Activated naive CD4-positive, alpha-beta T cell treated with anti-CD3 and anti-CD28 coated beads, Interleukin-2, amount 50 U/mL, for 24 hours (primary cell): ENCODE data around the gene STARD4.
A peak's percentile ranks its signal among the peaks of the same experiment; 100 is the strongest.

Experiments
- H3K27ac Mint-ChIP-seq: one replicate; pipeline ENCODE4 v1.8.0; 2021; ENCODE audit warnings: mild to moderate bottlenecking, mixed read lengths
- H3K27me3 Mint-ChIP-seq: one replicate; pipeline ENCODE4 v1.8.0; 2021; ENCODE audit warnings: mixed read lengths
- H3K36me3 Mint-ChIP-seq: one replicate; pipeline ENCODE4 v1.8.0; 2021; ENCODE audit warnings: mixed read lengths
- H3K4me1 Mint-ChIP-seq: one replicate; pipeline ENCODE4 v1.8.0; 2021; ENCODE audit warnings: mixed read lengths
- H3K4me3 Mint-ChIP-seq: one replicate; pipeline ENCODE4 v1.8.0; 2021; ENCODE audit warnings: mild to moderate bottlenecking, mixed read lengths
- H3K9me3 Mint-ChIP-seq: one replicate; pipeline ENCODE4 v1.8.0; 2021; ENCODE audit warnings: mixed read lengths

STARD4 gene, protein sequence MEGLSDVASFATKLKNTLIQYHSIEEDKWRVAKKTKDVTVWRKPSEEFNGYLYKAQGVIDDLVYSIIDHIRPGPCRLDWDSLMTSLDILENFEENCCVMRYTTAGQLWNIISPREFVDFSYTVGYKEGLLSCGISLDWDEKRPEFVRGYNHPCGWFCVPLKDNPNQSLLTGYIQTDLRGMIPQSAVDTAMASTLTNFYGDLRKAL

DNA sequence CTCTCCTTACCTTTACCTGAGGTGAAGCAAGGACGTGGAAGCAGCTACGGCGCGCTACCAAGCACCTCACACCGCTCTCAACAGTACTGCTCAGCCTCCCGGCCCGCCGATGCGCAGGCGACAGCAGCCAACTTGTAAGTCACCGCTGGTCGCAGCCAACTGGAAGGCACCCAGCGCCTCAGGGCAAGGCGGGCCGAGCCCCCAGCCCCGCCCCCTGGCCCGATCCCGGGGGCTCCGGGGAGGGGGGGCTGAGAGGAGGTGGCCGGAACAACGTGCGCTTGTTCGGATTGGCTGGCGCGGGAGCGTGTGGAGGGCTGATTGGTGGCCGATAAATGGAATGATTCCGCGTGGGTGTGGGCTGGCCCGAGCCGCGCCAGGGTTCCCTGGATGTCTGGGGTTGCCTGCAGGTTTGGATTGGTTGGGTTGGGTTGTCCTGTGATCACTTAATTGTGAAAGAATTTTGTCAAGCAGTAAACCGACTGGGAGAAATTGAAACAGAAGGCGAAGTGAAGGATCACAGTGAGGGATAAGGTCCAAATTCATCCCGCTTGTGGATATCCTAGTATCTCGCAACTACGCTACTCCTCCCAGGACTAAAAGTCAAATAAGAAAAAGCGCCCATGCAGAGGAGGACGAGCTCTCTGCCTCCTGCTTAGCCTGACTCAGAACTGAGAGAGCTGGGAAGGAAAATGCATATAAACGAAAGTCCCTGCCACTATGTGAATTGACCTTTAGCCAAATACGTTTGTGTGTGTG, at the start of gene STARD4:
Gene STARD4, minus strand, starts transcription at position 161 of the 756 bp plus-strand sequence. CDS start 5,102 bp downstream, outside the sequence.
- no peaks in the 10 kb centered on the region for H3K9me3 Mint-ChIP-seq
- H3K4me1 Mint-ChIP-seq, result peaks cover 63% of the 10 kb centered on the region
- H3K36me3 Mint-ChIP-seq, result no peaks in the 10 kb centered on the region
- H3K27me3 Mint-ChIP-seq, result no peaks in the 10 kb centered on the region
- H3K4me3 Mint-ChIP-seq, result peak within 1 kb of the TSS; percentile 95
- peak within 1 kb of the TSS; percentile 97 for H3K27ac Mint-ChIP-seq

DNA sequence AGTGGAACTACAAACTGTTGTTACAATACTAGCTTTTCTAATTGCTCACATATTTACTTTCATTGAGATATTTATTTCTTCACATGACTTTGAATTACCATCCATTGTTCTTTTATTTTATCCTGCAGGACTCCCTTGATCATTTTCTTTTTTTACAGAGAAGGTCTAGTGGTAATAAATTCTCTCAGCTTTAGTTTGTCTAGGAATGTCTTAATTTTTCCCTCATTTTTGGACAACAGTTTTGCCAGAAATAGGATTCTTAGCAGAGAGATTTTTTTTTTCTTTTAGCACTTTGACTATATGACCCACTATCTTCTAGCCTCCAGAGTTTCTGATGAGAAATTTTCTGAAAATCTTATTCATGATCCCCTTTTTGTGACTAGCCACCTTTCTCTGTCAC, 47.3 kb upstream of the STARD4 start:
- H3K27ac Mint-ChIP-seq, result no peak overlapping the region
- H3K4me1 Mint-ChIP-seq, result no peaks in the 10 kb centered on the region
- H3K9me3 Mint-ChIP-seq, result peaks cover 14% of the 10 kb centered on the region
- H3K4me3 Mint-ChIP-seq, result no peak overlapping the region
- peaks cover 9% of the 10 kb centered on the region for H3K36me3 Mint-ChIP-seq
- H3K27me3 Mint-ChIP-seq, result peaks cover 9% of the 10 kb centered on the region

DNA sequence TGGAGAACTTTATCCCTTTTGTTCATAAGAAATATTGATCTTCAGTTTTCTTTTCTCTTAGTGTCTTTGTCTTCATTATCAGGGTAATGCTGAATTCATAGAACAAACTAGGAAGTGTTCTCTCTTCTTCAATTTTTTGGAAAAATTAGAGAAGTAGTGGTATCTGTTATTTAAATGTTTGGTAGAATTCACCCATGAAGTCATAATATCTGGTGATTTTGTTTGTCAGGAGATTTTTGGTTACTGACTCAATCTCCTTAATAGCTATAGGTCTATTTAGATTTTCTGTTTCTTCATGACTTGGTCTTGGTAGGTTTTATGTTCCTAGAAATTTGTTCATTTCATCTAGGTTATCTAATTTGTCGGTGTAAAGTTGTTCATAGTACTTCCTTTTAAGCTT, 45.4 kb upstream of the STARD4 start:
- Mint-ChIP-seq H3K27me3 (peaks cover 9% of the 10 kb centered on the region), H3K4me3 (no peak overlapping the region), H3K36me3 (peaks cover 9% of the 10 kb centered on the region), H3K27ac (no peak overlapping the region), H3K4me1 (peaks cover 7% of the 10 kb centered on the region), H3K9me3 (peaks cover 14% of the 10 kb centered on the region)

DNA sequence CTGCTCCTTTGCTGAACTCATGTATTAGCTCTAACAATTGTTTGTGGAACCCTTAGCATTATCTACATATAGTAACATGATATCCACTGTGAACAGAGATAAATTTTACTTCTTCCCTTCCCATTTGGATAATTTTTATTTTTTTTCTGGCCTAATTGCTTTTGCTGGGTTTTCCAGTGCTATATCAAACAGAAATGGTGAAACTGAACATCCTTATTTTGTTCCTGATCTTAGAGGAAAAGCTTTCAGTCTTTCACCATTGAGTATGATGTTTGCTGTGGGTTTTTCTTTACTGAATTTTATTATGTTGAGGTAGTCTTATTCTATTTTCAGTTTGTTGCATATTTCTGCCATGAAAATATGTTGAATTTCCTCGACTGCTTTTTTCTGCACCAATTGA, 44.8 kb upstream of the STARD4 start:
- Mint-ChIP-seq H3K4me1 (peaks cover 13% of the 10 kb centered on the region), H3K27ac (no peak overlapping the region), H3K36me3 (peaks cover 9% of the 10 kb centered on the region), H3K9me3 (peaks cover 14% of the 10 kb centered on the region), H3K4me3 (no peak overlapping the region), H3K27me3 (peaks cover 7% of the 10 kb centered on the region)

GRCh38 chr5:111556501-111556900, 44.2 kb upstream of the STARD4 start:
- H3K27ac Mint-ChIP-seq, result no peak overlapping the region
- H3K9me3 Mint-ChIP-seq, result peaks cover 14% of the 10 kb centered on the region
- no peak overlapping the region for H3K4me3 Mint-ChIP-seq
- peaks cover 7% of the 10 kb centered on the region for H3K27me3 Mint-ChIP-seq
- H3K36me3 Mint-ChIP-seq, result peaks cover 9% of the 10 kb centered on the region
- peaks cover 19% of the 10 kb centered on the region for H3K4me1 Mint-ChIP-seq

GRCh38 chr5:111555760-111556159, 43.4 kb upstream of the STARD4 start:
- no peak overlapping the region for H3K27ac Mint-ChIP-seq
- no peak overlapping the region for H3K4me3 Mint-ChIP-seq

DNA sequence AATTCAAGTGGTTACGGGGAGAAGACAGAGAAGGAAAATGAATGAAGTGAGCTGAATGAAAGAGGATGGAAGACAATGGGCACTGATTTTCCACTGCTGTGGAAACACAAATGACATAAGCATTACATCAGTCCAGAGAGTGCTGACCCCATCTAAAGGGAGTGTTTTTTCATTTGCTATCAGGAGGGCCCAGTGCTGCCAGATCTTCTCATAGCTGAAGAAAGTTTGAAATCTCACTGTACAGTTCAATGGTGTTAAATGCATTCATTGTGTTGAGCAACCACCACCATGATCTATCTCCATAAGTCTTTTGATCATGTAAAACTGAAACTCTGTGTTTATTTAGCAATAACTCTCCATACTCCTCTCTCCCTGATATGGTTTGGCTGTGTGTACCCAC, 41.5 kb upstream of the STARD4 start:
- H3K36me3 Mint-ChIP-seq, result peaks cover 1% of the 10 kb centered on the region
- H3K4me3 Mint-ChIP-seq, result no peak overlapping the region
- no peaks in the 10 kb centered on the region for H3K9me3 Mint-ChIP-seq
- no peak overlapping the region for H3K27ac Mint-ChIP-seq
- H3K4me1 Mint-ChIP-seq, result peaks cover 34% of the 10 kb centered on the region
- no peaks in the 10 kb centered on the region for H3K27me3 Mint-ChIP-seq

More at GRCh38 chr5:111555760-111556159, 43.4 kb upstream of the STARD4 start:
- Mint-ChIP-seq H3K4me1 (peaks cover 26% of the 10 kb centered on the region), H3K27me3 (peaks cover 7% of the 10 kb centered on the region), H3K9me3 (peaks cover 14% of the 10 kb centered on the region), H3K36me3 (peaks cover 9% of the 10 kb centered on the region)

GRCh38 chr5:111552896-111553295, 40.6 kb upstream of the STARD4 start:
- peaks cover 34% of the 10 kb centered on the region for H3K4me1 Mint-ChIP-seq
- no peaks in the 10 kb centered on the region for H3K27me3 Mint-ChIP-seq
- no peaks in the 10 kb centered on the region for H3K9me3 Mint-ChIP-seq
- peaks cover 1% of the 10 kb centered on the region for H3K36me3 Mint-ChIP-seq
- H3K27ac Mint-ChIP-seq, result no peak overlapping the region
- no peak overlapping the region for H3K4me3 Mint-ChIP-seq

- no peak overlapping the region for H3K27ac Mint-ChIP-seq
- H3K4me1 Mint-ChIP-seq, result peaks cover 34% of the 10 kb centered on the region
- no peak overlapping the region for H3K4me3 Mint-ChIP-seq
- H3K36me3 Mint-ChIP-seq, result peaks cover 1% of the 10 kb centered on the region
- H3K27me3 Mint-ChIP-seq, result no peaks in the 10 kb centered on the region
- no peaks in the 10 kb centered on the region for H3K9me3 Mint-ChIP-seq
Observed at GRCh38 chr5:111552492-111552891, 40.2 kb upstream of the STARD4 start.

GRCh38 chr5:111551569-111552275, 39.4 kb upstream of the STARD4 start:
- Mint-ChIP-seq H3K4me3 (peak overlapping the region; percentile 32), H3K9me3 (no peaks in the 10 kb centered on the region), H3K36me3 (peaks cover 1% of the 10 kb centered on the region), H3K27me3 (no peaks in the 10 kb centered on the region), H3K4me1 (peaks cover 34% of the 10 kb centered on the region), H3K27ac (peak overlapping the region; percentile 71)

DNA sequence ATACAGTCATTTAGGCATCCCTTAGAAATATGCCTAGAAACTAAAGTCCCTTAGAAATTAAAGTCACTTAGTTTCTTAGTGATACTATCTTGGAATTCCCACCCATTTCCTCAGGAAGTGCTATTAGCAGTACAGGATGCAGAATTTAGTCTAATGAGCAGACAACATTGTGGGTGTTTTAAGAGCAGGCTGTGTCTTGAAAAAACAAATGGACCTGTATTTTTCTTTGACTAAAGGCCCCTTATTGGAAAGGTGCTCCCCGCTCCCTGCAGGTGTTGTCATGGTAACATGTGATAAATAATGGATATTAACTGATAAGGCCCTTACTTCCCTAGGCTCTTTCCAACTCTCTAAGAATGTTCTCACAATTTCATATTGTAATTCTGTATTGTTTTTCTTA, 38.8 kb upstream of the STARD4 start:
- Mint-ChIP-seq H3K4me1 (peaks cover 34% of the 10 kb centered on the region), H3K4me3 (peak overlapping the region; percentile 32), H3K36me3 (no peaks in the 10 kb centered on the region), H3K27ac (peak overlapping the region; percentile 71), H3K9me3 (no peaks in the 10 kb centered on the region), H3K27me3 (no peaks in the 10 kb centered on the region)

DNA sequence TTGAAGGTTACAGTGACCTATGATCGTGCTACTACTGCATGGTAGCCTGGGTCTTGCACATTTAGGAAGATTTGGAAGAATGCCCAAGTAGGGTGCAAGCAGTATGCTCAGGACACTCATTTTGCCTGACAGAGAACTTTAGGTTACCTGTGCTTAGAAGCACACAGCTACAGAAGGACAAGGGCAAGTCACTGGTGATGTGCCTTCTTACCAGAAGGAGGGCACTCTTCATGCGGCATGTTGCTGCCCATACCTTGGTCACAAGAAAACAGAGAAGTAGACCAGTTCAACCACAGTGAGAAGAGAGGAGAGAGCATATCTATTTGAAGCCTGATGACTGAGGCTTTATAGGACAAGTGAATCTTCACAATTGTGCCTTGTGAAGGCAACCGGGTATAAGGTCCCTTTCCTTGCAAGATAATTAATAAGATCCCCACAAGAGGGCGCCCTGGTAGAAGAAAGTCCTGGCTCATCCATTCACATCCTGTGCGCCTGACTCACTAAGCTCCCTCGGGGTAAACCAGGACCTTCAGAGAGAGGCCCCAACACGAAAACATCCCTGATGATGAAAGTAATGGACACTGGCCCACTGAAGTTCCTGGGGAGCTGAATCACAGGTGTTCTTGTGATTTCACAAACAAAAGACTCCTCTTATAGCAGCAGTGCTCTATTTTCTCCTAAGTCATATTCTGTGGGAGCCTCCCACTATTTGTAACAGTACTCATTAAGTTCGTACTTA, 38.1 kb upstream of the STARD4 start:
- H3K4me3 Mint-ChIP-seq, result no peak overlapping the region
- H3K27me3 Mint-ChIP-seq, result no peaks in the 10 kb centered on the region
- H3K27ac Mint-ChIP-seq, result no peak overlapping the region
- no peaks in the 10 kb centered on the region for H3K36me3 Mint-ChIP-seq
- peaks cover 34% of the 10 kb centered on the region for H3K4me1 Mint-ChIP-seq
- H3K9me3 Mint-ChIP-seq, result no peaks in the 10 kb centered on the region

- H3K27me3 Mint-ChIP-seq, result no peaks in the 10 kb centered on the region
- no peak overlapping the region for H3K4me3 Mint-ChIP-seq
- peaks cover 31% of the 10 kb centered on the region for H3K4me1 Mint-ChIP-seq
- H3K36me3 Mint-ChIP-seq, result no peaks in the 10 kb centered on the region
- no peak overlapping the region for H3K27ac Mint-ChIP-seq
- no peaks in the 10 kb centered on the region for H3K9me3 Mint-ChIP-seq
Observed at GRCh38 chr5:111548992-111549649, 36.8 kb upstream of the STARD4 start.

DNA sequence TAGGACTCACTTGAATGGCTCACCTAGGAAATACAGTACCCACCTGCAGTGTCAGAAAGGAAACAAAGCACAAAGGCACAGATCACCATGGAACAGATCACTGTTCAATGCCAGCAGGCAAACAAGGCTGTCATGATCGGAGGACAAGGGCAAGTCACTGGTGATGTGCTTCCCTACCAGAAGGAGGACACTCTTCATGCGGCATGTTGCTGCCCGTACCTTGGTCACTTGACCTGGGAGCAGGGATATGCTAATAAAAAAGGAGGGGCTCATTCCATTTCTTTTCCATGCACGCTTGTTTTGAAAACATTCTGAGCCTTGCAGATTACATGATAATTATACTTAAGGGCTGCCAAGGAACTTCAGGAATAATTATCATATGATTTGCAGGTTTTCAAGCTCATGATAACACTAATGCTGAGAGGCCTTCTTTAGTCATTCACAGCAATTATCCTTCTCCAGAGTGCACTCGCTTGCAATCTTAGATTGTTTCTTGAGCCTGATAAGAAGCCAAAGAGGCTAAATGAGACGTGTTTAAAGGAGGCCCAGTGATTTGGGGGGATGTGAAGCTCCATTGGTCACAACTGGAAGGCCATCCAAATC, 36.1 kb upstream of the STARD4 start:
- Mint-ChIP-seq H3K36me3 (no peaks in the 10 kb centered on the region), H3K4me1 (peaks cover 31% of the 10 kb centered on the region), H3K9me3 (no peaks in the 10 kb centered on the region), H3K27ac (no peak overlapping the region), H3K4me3 (no peak overlapping the region), H3K27me3 (no peaks in the 10 kb centered on the region)

DNA sequence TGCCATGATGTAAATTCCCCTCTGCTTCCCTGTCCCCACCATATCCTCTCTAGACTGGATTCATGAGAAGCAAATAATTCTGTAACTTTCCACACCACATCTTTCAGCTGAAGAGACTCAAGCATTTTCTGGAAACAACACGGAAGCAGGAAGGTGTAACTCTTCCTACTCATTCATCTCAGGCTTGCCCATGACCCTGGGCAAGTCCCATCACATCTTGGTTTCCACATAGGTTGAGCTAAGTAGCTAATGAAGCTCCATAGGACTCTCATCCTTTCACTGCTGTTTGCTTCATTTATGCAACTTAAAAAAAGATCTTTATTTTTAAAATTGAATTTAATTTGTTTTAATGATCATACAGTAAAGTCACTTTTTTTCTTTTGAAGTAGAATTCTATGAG, 32.7 kb upstream of the STARD4 start:
- Mint-ChIP-seq H3K9me3 (no peaks in the 10 kb centered on the region), H3K36me3 (no peaks in the 10 kb centered on the region), H3K27me3 (no peaks in the 10 kb centered on the region), H3K27ac (no peak overlapping the region), H3K4me3 (no peak overlapping the region), H3K4me1 (peaks cover under 1% of the 10 kb centered on the region)
